SKM-1 treated with dmso at 0.1 percent for 144 hours (cell line): ENCODE results near the gene FGF5.
"Not testable (repeated sequence)": the region's sequence is repeated elsewhere in the genome, so short reads cannot be mapped to it uniquely, and the experiment has no call there.

Experiments used
- DNase-seq: peaks from one replicate; lab custom pipeline; 2025; ENCODE audit not compliant: unreplicated experiment; lab: John Stamatoyannopoulos, UW

FGF5 gene

GRCh38 chr4:80253510-80253909 is 13.0 kb upstream of the FGF5 start:
- DNase-seq, result no peak

- DNase-seq, result no peak
Measured at GRCh38 chr4:80254114-80254513, 12.3 kb upstream of the FGF5 start.

- no peak for DNase-seq
Measured at GRCh38 chr4:80255329-80256095, 11.0 kb upstream of the FGF5 start.

DNA sequence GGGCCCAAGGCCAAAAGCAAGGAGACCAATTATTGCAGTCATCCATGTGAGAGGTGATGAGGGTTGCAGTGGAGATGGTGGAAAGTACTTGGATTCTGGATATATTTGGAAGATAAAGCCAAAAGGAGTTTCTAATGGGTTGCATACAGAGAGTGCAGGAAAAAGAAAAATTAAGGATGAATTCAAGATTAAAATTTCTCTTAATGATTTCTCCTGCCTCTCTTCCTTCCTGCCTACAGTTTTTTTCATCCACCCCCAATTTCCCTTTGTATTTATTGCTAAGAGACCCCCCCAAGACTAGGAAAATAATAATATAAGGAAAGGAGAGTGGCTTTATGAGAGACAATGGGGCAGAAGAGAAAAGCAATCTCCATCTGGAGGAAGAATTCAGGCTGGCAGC is 8.6 kb upstream of the FGF5 start:
- DNase-seq, result no peak

DNA sequence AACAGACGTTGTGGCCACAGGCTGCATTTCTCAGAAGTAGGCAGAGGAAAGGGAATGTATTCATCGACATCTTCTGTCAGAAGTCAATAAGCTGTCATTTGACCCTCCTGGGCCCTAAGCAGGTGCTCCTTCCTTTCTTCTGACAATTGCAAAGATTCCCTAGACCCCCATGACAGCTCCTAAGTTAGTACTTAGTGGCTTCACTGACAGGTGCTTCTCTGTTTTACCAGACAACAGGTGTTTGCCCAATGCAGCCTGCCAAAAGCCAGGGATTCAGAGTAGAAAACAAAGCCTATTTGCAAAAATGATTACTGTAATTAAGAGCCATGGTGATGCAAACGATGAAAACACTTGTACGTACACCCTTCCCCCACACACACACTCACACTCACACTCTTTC is 7.5 kb upstream of the FGF5 start:
- no peak for DNase-seq

- DNase-seq, result no peak
Measured at GRCh38 chr4:80259817-80260216, 6.6 kb upstream of the FGF5 start.

DNA sequence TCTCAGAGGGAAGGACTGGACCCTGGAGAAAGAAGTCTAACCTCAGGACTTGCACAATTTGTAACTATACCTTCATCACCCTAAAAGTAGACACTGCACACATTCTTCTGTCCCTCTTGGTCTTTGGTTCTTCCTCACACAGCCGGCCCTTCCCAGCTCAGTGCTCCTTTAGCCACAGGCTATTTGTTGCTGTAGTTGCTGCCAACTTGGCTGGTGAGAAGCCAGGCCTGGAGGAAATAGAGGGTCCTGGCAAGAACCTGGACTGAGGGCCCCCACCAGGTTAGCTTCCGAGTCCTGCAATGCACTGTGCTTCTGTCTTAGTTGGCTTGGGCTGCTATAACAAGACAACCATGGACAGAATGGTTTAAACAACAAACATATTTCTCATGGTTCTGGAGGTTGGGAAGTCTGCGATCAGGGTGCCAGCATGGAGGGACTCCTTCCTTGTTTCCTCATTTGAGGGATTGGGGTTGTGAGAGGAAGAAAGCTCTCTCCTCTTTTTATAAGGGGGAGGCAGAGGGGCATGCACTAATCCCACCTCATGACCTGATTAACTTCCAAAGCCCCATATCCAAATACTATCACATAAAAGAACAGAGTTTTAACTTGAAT is 4.4 kb upstream of the FGF5 start:
- DNase-seq, result no peak

DNA sequence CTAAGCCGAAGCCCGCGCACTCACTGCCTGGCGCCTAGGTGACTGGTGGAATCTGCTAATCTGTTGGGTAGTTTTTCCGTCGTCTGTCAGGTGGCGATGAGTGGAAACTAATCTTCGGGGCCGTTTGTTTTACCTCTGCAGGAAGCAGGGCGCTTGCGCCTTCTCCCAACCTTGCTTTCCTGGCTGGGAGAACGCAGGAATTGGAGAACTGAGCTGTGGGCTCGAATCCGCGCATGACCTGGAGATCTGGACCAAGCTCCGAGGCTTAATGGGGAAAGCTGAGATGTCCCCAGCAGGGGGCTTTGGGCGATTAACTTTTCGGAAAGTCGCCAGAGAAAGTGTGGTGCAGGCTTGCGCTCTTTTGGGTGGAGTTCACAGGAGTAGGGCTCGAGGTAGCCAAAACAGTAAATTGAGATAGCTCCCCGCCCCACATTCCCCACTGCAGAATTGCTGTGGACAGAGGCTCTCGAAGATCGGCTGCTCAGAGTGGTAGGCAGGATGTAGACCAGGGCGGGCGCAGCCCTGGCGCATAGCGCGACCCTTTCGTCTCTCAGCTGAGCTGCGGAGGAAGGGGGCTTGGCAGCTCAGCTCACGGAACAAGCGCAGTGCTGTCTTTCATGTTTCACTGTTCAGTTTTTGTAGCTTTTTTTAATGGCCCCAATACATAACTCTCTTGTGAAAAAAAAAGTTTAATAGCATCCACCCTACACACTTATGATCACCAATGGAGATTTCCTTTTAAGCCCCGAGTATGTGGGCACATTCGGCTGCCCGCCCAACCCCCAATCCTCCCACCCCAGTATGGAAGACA is 2.7 kb upstream of the FGF5 start:
- no peak for DNase-seq

- DNase-seq, result no peak
Measured at GRCh38 chr4:80264352-80264647, 2.2 kb upstream of the FGF5 start.

DNA sequence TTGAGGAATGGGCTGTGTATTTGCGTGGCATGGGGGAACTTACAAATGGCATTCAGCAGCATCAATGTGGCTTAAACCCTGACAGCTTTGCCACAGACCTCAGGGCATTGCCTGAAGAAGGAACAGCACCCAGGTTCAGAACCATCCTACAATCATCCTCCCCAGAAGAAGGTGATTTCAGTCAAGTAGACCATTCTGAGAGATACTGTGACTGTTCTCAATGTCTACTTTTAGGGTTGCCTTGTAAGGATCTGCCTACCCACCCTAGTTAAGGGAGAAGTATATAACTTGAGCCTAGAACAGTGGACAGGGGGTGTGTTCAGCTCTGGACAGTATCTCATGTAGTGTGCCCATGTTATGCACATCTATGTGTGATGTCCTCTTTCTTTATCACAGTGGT is 1.6 kb upstream of the FGF5 start:
- DNase-seq, result no peak

DNA sequence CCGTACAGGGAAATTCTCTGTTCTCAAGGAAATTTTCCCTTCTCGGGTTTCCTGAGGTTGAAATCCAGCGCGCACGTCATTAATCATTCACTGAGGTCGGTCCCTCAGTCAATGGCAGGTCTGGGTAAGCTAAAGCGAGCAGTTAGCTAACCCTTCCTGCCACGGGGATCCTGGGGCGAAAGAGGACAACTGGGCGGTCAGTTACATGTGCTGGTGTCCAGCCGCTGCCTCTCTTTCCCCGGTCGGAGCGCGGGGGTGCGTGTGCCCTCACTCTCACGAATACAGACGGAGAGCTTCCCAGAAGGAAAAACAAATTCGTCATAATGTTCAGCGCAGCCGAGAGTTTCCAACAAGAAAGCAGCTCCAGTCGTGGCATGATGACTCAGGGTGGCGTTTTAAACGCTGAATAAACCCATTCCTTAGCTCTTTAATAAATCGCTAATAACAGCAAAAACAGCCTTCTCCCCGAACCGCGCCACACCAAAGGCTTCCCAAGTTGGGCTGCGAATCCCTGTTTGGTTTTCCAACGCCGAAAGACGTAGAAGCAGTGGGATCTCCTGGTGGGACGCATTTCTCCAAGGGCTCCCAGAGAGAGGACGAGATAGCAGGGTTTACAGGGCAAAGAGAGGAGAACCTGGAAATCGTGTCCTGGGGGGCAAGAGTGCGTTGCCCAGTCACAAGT is 752 bp upstream of the FGF5 start:
- DNase-seq, result no peak

DNA sequence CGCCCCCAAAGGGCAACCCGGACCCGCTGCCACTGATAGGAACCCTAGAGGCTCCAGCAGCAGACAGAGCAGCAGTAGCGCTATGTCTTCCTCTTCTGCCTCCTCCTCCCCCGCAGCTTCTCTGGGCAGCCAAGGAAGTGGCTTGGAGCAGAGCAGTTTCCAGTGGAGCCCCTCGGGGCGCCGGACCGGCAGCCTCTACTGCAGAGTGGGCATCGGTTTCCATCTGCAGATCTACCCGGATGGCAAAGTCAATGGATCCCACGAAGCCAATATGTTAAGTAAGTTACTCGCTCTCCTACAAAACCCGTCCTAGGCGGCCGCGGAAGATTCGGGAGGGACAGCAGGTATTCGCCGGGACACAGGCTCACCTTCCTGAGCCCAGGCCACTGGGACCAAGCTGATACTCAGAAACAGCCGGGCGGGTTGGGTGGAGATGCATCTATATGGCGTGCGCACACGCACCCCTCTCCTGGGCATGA is 477 bp downstream of the FGF5 start:
- peak; percentile 71 for DNase-seq

- DNase-seq, result no peak
Measured at GRCh38 chr4:80268081-80268823, 1.8 kb downstream of the FGF5 start.

DNA sequence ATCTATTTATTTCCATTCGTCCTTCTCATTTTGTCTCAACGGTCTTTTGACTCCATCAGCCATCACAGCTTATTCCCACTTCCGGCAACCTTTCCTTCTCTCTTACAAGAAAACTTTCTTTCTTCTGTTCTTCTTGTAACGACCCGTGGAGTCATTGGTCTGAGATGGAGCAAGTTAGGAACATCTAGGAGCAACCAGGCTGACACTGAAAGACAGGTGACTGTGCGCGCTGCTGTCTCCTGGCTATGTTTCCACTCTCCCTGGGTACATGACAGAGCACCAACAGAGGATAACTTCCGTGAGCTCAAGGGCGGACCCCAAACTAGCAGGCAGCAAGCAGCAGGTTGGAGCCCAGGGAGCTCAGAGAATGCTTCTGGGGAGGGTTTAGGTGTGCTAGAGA is 2.5 kb downstream of the FGF5 start:
- DNase-seq, result no peak

- no peak for DNase-seq
Measured at GRCh38 chr4:80270321-80270720, 3.9 kb downstream of the FGF5 start.

GRCh38 chr4:80270868-80271267 is 4.4 kb downstream of the FGF5 start:
- DNase-seq, result no peak

DNA sequence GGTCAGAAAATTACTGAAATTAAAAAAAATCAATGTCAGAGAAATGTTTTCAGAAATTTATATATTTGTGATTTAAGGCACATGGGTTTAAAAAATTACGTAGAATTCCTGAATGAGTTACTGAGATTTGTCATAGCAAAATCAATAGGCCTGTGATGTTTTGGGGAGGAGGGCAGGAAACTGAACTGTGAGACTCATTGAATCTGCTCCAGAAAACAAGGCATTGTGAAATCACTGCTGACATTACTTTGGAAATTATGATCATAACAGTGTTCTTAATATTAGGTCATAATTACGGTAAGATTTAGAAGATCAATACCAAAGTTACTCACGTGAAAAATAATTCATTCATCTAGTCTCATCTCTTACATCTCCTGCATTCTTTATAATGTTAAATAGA is 5.3 kb downstream of the FGF5 start:
- no peak for DNase-seq

- no peak for DNase-seq
Measured at GRCh38 chr4:80276931-80277330, 10.5 kb downstream of the FGF5 start.

DNA sequence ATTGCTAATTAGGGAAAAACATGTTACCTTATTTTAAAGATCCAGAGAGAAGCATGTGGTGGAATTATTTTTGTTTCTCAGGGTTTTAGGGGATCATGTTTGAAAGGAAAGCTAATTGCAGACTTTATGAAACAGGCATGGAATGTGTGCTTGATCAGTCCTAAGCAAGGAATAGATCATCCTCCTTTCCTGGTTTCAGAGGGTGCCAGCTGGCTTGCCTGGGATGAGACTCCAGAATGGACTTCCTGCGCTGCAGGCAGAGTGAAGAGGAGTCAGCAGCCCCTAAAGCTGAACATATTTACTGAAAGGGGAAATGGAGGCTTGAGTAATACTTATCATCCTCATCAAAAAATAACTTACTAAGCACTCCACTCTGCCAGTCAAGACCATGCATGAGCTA is 13.3 kb downstream of the FGF5 start:
- no peak for DNase-seq

- DNase-seq, result no peak
Measured at GRCh38 chr4:80286451-80286850, 20.0 kb downstream of the FGF5 start.

GRCh38 chr4:80290665-80291064 is 24.2 kb downstream of the FGF5 start:
- DNase-seq, result not testable (repeated sequence)
